NCI-H524 (cell line): ENCODE data around the gene USH1G.
A peak's percentile ranks its signal among the peaks of the same experiment; 100 is the strongest.
"Not testable (repeated sequence)": the region's sequence is repeated elsewhere in the genome, so short reads cannot be mapped to it uniquely, and the experiment has no call there.

ENCODE experiments used
- DNase-seq, 2 experiments: peaks; one replicate each; lab custom pipeline; 2025; lab: John Stamatoyannopoulos, UW

Gene USH1G

DNA sequence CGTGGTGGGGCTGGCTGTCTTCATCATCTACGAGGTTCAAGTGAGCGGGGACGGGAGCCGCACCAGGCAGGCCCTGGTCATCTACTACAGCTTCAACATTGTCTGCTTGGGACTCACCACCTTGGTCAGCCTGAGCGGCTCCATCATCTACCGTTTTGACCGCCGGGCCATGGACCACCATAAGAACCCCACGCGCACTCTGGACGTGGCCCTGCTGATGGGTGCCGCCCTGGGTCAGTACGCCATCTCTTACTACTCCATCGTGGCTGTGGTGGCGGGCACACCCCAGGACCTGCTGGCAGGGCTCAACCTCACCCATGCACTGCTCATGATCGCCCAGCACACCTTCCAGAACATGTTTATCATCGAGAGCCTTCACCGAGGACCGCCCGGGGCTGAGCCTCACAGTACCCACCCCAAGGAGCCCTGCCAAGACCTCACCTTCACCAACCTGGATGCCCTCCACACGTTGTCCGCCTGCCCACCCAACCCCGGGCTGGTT is 7.5 kb upstream of the USH1G start:
- DNase-seq, result no peak

DNA sequence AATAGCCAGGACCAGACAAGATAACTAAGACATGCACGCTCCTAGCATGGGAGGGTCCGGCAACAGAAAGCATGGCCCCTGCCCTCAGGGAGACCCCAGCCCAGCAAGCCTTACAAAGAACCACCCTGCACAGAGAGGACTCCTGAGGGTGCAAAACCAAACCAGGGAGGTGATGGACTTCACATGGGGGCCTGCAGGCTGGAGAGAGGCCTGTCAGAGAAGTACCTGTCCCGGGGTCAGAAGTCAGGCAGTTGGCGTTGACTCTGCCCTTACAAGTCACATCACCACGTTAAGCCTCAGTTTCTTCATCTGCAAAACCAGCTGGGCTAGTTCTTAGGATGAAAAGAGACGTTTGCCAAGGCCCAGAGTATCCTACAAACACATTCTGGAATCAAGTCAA is 5.7 kb upstream of the USH1G start:
- no peak for DNase-seq

DNA sequence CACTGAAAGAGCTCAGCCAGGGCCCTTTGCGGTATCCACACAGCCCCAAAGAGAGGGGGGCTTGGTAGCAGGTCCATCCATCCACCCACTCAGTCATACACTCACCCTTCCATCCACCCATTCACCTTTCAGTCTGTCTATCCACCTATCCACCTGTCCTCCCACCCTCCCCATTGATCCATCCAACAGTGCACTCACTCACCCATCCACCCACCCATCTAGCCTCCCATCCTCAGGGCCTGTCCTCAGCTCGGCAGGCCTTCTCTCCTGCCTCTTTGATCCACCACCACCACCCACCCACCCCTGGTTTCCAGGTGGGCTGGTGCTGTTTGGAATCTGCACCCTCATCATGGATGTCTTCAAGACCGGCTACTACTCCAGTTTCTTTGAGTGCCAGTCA is 2.2 kb upstream of the USH1G start:
- DNase-seq, result no peak

DNA sequence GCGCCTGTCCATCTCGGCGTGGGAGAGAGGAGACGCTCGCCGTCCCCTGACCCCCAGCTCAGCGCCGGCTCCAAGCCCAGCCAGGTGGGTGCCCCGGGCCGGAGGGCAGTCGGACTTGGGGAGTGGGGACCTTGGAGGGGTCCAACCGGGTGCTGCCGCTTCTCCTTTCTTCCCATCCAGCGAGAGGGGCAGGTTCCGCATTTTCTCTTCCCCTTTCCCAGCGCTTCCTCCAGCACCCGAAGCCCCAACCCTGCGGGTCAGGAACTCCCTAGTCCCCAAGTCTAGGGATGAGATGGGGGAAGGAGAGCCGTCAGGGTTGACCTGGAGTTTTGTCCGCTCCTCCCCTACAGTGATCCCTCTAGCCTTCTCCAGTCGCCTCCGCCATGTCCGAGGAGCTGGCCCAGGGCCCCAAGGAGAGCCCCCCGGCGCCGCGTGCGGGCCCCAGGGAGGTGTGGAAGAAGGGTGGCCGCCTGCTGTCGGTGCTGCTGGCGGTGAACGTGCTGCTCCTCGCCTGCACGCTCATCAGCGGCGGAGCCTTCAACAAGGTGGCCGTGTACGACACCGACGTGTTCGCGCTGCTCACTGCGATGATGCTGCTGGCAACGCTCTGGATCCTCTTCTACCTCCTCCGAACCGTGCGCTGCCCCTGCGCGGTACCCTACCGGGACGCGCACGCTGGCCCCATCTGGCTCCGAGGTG is 1.3 kb upstream of the USH1G start, which contains the start of gene OTOP2:
OTOP2 (plus strand) TSS at position 24 of the 699 bp plus-strand sequence; CDS start at position 384, 360 bp downstream.
- DNase-seq, result peak in 1 of 2 experiments; percentile 56

DNA sequence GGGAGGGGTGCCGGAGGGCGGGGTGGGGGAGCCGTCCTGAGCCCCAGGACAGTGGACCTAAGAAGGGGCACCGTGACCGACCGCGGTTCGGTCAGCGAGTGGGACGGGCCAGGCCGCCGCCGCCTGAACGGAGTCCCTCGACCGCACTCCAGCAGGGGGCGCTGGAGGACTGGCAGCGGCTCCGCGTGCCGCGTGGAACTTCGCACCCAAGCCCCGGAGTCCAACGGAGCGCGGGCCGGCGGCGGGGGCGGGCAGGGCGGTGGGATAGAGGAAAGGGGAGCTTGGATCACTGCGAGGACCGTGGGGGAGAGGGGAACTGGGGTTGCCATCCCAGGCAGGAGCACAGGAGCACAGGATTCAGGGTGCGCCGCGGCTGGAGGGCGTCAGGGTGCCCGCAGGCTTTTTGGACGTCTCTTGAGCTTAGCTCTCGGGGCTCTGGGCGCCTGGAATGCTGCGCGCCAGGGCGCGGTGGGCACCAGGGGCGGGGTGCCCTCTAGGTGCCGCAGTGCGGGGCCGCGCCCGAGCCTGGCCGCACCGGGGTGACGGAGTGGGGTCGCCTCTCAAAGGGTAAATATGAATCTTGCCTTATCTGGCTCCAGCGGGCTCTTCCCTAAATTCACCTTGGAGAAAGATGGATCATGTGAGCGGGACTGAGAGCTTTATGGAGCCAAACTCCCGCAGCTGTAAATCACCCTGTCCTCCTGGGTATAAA is 639 bp upstream of the USH1G start:
- DNase-seq, result peak; percentile 41 to 74

DNA sequence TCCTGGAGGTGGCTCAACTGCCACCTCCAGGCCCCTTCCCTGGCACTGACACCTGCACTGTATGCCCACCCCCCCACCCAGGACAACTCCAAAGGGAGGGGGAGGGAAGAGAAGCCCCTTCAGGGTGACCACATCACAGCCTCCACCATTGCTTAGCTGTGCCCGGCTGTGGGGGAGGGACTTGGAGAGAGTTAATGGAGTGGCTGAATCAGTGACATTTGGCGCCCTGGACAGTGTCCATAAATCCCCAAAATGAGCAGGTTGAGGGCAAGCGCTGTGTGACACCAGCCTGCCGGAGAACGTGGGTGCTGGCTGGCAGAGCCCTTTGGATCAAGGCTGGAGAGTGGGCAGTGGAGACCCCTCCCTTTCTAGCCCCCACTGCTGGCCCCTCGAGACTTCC is 883 bp downstream of the USH1G start:
- DNase-seq, result no peak

DNA sequence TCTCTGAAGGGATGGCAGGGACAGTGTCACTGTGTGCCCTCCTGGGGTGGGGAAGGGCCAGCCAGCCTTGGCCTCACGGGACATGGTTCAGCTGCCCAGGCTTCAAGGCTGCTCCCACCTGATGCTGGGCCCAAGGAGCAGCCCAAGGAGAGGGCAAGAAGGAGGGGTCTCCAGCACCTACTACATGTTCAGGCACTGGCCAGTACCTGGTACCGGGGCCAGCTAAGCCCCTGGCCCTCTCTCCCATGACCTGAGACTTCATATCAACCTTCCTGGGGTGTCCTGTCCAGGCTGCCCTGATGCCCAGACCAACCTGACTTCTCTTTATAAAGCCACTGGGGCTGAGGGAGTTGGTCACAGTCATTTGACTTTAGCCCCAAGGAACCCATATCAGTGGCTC is 1.3 kb downstream of the USH1G start:
- no peak for DNase-seq

DNA sequence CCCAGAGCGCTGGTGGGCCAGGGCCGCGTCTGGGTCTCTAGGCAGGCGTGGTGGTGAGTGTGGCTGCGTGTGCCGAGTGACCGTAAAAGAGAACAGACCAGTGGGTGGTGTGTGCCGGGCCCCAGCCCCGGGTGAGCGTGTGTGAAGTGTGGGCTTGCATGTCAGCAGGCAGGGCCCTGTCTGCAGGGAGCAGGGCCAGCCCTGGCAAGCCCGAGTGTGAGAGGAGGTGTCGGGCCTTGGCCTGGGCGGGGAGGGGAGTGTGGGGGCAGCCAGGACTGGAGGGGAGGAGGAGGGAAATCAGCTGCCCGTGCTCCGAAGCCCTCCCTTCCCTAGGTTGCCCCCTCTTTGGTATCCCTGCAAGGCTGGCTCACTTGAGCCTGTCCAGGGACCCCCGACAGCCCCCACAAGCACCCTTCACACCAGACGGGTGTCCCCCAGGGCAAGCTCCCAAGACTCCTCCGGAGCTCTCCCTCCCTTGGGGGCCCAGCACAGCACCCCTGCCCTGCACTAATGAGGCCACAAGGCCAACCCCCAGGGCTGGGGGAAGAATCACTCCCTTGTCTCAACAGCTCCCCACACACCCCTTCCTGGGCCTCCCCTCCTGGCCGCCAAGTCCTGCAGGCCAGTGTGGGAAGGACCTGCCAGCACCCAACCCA is 1.9 kb downstream of the USH1G start:
- no peak for DNase-seq

DNA sequence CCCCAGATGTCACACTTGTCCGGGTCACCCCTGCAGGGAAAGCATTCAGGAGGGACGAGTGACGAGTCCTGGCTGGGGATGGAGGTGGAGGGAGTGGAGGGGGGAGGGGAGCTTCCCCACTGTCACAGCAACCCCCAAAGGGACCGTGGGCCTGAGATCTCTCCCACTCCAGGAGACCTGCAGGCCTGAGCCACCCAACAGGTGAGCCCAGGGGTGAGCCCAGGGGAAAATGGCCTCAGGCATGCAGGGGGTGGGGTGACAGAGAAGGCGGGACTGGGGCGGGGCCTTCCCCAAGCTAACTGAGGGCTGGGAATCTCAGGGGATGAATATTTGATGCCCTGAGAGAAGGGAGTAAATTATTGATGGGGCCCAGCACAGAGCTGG is 2.4 kb downstream of the USH1G start:
- DNase-seq, result no peak

DNA sequence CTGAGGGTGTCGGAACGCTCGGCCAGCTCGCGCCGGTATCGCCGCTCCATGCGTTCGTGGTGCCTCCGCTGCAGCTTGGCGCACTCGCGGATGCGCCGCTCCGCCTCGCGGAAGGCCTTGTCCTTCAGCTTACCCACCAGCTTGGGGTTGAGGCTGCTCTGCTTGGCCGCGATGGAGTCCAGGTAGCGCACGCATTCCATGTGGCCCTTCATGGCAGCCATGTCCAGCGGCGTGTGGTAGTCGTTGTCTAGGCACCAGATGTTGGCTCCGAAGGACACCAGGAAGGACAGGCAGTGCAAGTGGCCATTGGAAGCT is 2.8 kb downstream of the USH1G start:
- no peak for DNase-seq

DNA sequence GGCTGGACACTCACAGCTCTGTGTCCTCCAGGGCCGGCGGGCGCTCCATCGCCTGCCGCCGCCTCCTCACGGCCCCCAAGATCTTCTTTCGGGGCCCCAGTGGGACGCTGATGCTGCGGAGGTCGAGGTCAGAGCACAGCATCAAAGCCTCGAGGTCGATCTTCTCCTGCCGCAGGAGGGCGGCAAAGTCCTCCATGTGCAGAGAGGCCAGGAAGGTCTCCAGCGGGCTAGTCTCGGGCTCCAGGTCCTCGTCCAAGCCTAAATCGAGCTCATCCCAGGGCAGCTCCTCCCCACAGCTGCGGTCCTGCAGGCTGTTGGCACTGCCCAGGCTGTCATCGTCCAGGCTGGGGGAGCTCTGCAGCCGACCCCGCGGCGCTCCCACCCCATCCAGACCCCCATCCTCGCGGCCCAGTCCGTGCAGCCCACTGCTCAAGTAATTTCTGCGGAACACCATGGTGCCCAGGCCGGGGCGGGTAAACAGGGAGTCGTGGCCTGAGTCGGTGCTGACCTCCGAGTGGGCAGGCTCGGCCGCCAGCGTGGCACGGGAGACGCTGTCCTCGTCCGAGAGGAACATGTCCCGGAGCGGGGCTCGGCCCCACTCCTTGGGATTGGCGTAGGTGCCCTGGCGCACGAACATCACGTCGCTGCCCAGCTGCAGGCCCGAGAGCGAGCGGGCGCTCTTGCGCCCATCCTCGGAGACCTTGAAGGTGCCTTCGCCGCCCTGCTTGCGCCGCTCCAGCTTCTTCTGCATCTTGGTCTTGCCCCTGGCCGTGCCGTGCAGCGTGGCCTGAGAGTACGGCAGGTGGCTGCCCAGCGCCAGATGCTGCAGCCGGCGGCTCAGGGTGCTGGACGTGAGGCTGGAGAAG is 3.4 kb downstream of the USH1G start:
- DNase-seq, result no peak

DNA sequence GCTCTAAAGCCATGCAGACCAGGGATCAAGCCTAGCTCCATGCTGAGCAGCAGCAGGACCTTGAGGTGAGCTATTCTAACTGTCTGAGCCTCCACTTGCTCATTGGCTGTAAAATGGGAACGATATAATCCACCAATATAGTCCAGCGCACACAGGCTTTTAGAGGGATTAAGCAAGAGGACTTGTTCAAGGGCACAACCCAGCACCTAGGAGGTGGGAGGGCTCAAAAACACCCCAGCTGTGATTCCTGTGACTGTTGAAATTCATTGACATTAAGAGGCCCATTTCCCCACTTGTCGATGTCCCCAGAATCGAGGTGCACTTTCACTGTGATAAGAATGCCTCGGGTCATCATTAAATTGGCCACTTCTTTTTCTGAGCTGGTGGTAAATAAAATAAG is 4.1 kb downstream of the USH1G start:
- no peak for DNase-seq

DNA sequence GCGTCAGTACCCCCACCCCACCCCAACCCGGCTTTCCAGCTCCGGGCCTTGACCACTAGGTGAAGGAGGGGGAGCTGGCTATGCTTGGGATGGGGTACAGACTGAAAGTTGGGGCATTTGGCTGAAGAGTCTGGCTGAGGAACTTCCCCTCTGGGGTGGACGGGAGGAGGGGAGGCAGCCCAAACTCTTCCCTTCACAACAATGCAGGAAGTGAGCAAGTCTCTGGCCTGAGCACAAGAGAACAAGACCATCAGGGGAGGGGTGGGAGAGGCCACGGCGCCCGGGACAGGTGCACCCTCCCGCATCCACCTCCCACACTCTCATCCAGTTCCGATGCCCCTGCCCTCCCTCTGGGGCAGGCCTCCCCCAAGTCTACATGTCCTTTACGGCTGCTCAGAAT is 5.6 kb downstream of the USH1G start:
- DNase-seq, result no peak

DNA sequence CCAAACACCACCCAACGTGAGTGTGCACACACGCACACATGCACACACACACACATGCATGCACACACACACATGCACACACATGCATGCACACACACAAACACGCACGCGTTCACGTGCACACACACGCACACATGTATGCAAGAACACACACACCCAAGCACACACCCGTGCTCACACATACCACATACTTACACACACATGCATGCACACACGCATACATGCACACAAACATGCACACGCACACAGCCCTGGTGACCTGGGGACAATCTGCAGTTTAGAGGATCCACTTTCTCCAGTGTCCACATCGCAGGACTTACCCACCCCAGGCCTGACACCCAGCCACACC is 6.2 kb downstream of the USH1G start:
- no peak for DNase-seq

DNA sequence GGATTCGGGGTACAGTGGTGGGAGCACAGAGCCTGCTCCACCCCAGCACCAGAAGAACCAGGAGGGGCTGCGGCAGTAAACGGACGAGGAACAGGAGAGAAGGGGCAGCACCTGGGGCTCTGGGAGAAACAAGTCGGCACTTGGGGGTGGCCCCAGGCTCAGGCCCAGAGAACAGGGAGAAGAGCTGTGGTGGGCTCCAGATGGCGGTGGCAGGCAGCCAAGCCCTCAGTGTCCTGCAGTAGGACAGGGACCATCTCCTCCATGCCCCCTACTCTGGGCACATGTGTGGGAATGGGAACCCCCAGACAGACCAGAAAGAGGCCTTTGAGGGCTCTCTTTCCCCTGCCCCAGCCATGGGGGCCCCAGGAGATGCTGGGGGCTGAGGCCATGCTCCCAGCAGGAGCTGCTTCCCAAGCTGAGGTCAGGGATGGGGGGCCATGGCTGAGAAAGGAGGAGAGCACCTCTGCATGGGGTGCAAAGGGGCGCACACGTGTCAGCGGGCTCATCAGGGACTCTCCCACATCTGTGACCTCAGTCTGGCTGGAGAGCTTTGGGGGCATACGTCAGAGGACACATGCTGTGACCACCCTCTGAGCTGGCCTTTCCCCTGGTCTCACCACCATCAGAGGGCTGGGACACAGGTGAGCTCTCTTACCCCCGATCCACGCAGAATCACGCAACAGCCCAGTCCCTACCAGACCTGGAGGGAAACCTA is 6.8 kb downstream of the USH1G start:
- DNase-seq, result peak; percentile 32 to 59

DNA sequence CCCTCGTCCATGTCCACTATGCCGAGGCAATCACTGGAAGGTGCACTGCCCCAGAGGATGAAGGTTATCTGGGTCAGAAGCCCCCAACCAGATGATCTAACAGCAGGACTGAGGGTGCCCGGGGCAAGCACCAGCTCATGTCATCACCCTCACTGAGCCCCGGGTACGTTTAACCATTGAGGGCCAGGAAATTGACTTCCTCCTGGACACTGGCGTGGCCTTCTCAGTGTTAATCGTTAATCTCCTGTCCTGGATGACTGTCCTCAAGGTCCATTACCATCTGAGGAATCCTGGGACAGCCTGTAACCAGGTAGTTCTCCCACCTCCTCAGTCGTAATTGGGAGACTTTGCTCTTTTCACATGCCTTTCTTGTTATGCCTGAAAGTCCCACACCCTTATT is 11.6 kb downstream of the USH1G start:
- not testable (repeated sequence) for DNase-seq

DNA sequence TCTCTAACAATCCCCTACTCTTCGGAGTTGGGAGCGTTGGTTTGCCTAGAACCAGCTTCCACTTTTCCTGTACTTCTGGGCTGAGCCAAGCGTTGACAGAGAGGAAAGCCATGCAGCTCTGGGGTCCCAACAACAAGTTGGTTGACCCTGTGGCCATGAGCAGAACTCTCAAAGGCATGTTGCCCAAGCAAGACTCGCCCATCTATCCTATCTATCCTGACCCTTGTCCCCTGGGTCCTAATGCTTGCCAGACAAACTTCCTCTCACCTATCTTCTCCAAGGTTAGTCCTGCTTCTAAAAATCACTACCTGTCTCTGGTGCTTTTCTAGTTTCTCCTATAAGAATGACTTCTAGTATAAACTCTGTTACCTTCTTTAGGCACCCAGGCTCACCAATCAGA is 14.0 kb downstream of the USH1G start:
- DNase-seq, result not testable (repeated sequence)

DNA sequence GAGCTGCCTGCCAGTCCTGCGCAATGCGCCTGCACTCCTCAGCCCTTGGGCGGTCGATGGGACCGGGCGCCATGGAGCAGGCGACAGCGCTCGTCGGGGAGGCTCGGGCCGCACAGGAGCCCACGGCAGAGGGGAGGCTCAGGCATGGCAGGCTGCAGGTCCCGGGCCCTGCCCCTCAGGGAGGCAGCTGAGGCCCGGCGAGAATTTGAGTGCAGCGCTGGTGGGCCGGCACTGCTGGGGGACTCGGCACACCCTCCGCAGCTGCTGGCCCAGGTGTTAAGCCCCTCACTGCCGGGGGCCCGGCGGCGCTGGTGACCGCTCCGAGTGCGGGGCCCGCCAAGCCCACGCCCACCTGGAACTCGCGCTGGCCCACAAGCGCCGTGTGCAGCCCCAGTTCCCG is 16.0 kb downstream of the USH1G start:
- DNase-seq, result no peak

DNA sequence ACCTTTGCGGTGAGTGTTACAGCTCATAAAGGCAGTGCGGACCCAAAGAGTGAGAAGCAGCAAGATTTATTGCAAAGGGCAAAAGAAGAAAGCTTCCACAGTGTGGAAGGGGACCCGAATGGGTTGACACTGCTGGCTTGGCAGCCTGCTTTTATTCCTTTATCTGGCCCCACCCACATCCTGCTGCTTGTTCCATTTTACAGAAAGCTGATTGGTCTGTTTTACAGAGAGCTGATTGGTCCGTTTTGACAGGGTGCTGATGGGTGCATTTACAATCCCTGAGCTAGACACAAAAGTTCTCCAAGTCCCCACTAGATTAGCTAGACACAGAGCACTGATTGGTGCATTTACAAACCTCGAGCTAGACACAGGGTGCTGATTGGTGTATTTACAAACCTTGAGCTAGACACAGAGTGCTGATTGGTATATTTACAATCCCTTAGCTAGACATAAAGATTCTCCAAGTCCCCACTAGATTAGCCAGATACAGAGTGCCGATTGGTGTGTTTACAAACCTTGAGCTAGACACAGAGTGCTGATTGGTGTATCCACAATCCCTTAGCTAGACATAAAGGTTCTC is 16.8 kb downstream of the USH1G start:
- DNase-seq, result not testable (repeated sequence)

DNA sequence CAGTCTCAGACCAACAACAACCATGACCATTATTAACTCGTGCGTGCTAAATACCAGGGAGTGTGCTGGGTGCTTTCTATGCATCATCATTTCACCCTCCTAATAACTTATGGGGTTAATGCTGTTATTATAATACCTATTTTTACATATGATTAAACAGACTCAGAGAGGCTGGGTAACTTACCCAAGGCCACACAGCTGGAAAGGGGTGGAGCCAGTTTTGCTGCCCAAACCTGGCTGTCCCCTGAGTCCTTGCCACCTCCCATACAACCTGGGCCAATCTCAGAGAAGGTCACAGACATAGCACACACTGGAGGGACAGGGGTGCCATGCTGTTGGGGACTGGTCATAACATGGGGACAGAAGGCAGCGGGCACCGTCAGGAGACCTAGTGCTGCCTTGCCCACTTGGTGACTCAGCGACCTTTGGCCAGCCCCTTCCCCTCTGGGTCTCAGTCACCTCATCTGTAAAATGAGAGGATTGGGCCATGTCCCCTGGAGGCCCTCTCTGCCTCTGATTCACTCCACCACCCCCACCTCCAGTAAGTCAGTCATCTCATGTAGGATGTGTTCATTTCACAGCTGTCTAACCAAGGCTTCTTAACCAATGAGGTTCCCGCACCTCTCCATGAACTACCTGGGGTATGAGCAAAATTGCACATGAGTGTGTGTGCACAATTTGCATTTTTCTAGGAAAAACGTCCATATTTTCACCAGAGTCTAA is 18.2 kb downstream of the USH1G start:
- DNase-seq, result no peak

DNA sequence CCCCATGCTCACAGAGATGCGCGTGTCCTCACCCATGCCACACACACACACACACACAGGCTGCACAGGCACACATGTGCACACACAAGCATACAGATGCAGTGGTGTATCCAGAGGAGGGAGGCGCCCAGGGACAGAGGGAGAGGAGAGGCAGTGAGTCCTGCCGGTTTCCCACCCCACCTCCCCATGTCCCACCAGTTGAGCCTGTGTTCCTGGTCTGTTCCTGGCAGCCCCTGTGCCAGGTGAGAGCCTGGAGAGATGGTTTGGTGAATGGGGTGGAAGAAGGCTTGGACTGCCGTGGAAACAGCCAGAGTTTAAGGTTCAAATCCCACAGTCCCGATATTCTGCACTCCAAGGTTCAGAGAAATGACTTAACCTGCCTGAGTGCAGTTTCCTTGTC is 19.4 kb downstream of the USH1G start:
- DNase-seq, result no peak
